Testis (tissue), 3 donors: ENCODE data around the gene KCNIP1. TPM values are rescaled to one million over a fixed set of nuclear protein-coding genes. Genes with fewer than 3 reads are reported as not detected.

Experiments used
- DNase-seq: peaks from one replicate; pipeline ENCODE4 v3.0.0-alpha.2; 2019
- H3K27ac ChIP-seq, 2 donors: fragments of 200-600 bp; sonication (generic); one replicate each; pipeline ENCODE4 v1.5.1; 2019
- H3K27me3 ChIP-seq: fragments of 200-600 bp; sonication (generic); one replicate; pipeline ENCODE4 v1.5.1; 2019
- H3K36me3 ChIP-seq: fragments of 200-600 bp; sonication (generic); one replicate; pipeline ENCODE4 v1.5.1; 2017; ENCODE audit warnings: low read depth; ENCODE audit errors: missing control alignments
- H3K4me1 ChIP-seq: fragments of 200-600 bp; sonication (generic); one replicate; pipeline ENCODE4 v1.5.1; 2019
- H3K4me3 ChIP-seq, 2 donors: fragments of 200-600 bp; sonication (generic); one replicate each; pipeline ENCODE4 v1.5.1; 2017 to 2019
- H3K9me3 ChIP-seq: fragments of 200-600 bp; sonication (generic); one replicate; pipeline ENCODE4 v1.5.1; 2017
- POLR2A ChIP-seq: fragments of 450-650 bp; IDR thresholded peaks from one replicate; pipeline ENCODE4 v1.6.1; 2017; ENCODE audit warnings: antibody characterized with exemption, mild to moderate bottlenecking, moderate library complexity
- WGBS, 2 donors: methylation state at CpG; one replicate each; pipeline ENCODE4 v1.1.5; 2018; 5-methylcytosine and 5-hydroxymethylcytosine counted together
- intact Hi-C: fragments of 100-400 bp; cut with DNase I; formaldehyde crosslinking; loops from one replicate; pipeline ENCODE4 v1.15.1; 2023; ENCODE audit warnings: low total_unique reads
- polyA plus RNA-seq: library from polyadenylated mRNA; stranded (reverse); fragments of 350-450 nt; fragmentation: Illumina TruSeq; extraction: RNeasy Lipid Tissue Mini Kit (QIAGEN cat#74804); gene quantifications from one replicate; pipeline ENCODE4 v1.2.3, GENCODE V29; 2014; ENCODE audit warnings: low read depth, low replicate concordance; ENCODE audit not compliant: insufficient read depth
- total RNA-seq, 2 donors: library from RNA; depleted of rRNA; stranded (reverse); fragments of >200 nt; gene quantifications; one replicate each; pipeline ENCODE4 v1.2.3, GENCODE V29; 2016
- TF ChIP-seq, protein P1 (sequence below), 3 experiments: fragments of 450-650 bp in 2 of 3; fragments of 200-600 bp in 1 of 3; sonication (generic) in 1 of 3; IDR thresholded peaks; one replicate each; pipeline ENCODE4 v1.5.1; 2016 to 2019; ENCODE audit warnings: antibody characterized with exemption in 3 of 3, mild to moderate bottlenecking in 2 of 3, moderate library complexity in 1 of 3

KCNIP1 gene
- total and polyA plus RNA-seq, 3 donors from 2014 or later, result 5.9 to 14.8 (median 13.4) TPM

DNA sequence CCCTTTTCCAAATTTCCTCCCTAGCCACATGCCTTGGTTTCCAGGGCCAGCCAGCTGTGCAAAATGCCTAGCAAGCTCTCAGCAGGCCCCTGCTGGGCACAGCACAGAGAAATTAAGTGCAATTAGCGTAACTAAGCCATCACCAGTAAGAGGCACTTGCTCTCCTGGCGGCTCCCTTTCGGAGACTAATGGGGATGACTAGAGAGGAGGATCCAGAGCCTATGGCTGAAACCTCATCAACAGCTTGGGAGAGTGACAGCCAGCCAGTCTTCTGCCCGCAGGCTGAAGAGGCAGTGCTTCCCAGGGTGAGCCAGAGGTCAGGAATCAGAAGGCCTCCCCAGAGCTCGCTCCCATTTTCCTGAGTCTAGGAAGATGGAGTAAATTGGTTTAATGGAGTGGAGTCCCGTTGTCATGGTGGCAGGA lies 108.4 kb downstream of the KCNIP1 start:
- no peak for TF ChIP-seq POLR2A
- TF ChIP-seq, protein P1, sequence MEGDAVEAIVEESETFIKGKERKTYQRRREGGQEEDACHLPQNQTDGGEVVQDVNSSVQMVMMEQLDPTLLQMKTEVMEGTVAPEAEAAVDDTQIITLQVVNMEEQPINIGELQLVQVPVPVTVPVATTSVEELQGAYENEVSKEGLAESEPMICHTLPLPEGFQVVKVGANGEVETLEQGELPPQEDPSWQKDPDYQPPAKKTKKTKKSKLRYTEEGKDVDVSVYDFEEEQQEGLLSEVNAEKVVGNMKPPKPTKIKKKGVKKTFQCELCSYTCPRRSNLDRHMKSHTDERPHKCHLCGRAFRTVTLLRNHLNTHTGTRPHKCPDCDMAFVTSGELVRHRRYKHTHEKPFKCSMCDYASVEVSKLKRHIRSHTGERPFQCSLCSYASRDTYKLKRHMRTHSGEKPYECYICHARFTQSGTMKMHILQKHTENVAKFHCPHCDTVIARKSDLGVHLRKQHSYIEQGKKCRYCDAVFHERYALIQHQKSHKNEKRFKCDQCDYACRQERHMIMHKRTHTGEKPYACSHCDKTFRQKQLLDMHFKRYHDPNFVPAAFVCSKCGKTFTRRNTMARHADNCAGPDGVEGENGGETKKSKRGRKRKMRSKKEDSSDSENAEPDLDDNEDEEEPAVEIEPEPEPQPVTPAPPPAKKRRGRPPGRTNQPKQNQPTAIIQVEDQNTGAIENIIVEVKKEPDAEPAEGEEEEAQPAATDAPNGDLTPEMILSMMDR (IDR thresholded peaks at IDR 0.05), result no peak
- WGBS, 2 donors, result 87 to 90% methylated on average over 3 to 6 of the region's 6 CpGs
- no peak for DNase-seq
- H3K36me3 ChIP-seq, result no peaks in the 10 kb centered on the region
- H3K27ac ChIP-seq, result no peak overlapping the region
- H3K9me3 ChIP-seq, result no peaks in the 10 kb centered on the region
- no peaks in the 10 kb centered on the region for H3K27me3 ChIP-seq
- intact Hi-C loops, result no loop called here
- no peak overlapping the region for H3K4me3 ChIP-seq
- H3K4me1 ChIP-seq, result no peaks in the 10 kb centered on the region

DNA sequence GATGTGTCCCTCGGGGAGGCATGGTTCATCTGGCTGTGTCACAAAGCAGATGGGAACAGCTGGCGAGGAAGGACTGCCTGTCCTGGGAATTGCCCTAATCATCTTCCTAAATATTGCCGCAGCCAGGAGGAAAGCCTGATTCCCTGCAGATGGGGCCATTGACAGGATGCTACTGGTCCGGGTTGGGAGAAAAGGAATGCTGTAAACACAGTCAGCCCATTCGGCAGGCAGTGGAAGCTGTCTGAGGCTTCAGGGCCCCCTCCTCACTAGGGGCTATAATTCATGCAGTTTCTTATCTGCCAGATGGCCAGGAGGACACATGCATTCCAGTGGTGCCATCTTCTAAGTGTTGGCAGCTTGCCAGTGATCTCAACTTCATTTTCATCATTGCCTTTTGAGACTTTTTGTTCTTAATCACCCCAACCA lies 110.3 kb downstream of the KCNIP1 start:
- Histone ChIP-seq H3K27me3 (no peaks in the 10 kb centered on the region), H3K27ac (no peak overlapping the region), H3K4me3 (no peak overlapping the region), H3K36me3 (no peaks in the 10 kb centered on the region), H3K9me3 (no peaks in the 10 kb centered on the region), H3K4me1 (no peaks in the 10 kb centered on the region)
- intact Hi-C loops, result no loop called here
- no peak for TF ChIP-seq POLR2A
- TF ChIP-seq, protein P1 (IDR thresholded peaks at IDR 0.05), result no peak
- DNase-seq, result no peak
- WGBS, 2 donors, result 44 to 46% methylated on average over 5 of the region's 5 CpGs

DNA sequence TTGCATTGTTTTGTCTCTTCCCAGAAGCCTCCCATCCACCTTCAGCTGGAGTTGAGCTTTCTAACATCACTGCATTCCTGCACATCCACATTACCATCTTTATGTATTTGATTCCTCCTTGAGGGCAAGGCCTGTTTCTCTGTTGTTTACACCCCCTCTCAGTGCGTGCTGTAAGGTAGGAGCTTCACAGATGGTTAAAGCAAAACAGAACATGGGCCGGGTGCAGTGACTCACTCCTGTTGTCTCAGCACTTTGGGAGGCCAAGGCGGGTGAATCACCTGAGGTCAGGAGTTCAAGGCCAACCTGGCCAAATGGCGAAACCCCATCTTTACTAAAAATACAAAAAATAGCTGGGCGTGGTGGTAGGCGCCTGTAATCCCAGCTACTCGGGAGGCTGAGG lies 110.9 kb downstream of the KCNIP1 start:
- no peaks in the 10 kb centered on the region for H3K4me1 ChIP-seq
- 68 to 83% methylated on average over 7 of the region's 7 CpGs for WGBS, 2 donors
- H3K9me3 ChIP-seq, result no peaks in the 10 kb centered on the region
- DNase-seq, result no peak
- no peaks in the 10 kb centered on the region for H3K27me3 ChIP-seq
- TF ChIP-seq, protein P1 (IDR thresholded peaks at IDR 0.05), result no peak
- no peak for TF ChIP-seq POLR2A
- no peak overlapping the region for H3K4me3 ChIP-seq
- intact Hi-C loops, result no loop called here
- H3K36me3 ChIP-seq, result no peaks in the 10 kb centered on the region
- no peak overlapping the region for H3K27ac ChIP-seq

DNA sequence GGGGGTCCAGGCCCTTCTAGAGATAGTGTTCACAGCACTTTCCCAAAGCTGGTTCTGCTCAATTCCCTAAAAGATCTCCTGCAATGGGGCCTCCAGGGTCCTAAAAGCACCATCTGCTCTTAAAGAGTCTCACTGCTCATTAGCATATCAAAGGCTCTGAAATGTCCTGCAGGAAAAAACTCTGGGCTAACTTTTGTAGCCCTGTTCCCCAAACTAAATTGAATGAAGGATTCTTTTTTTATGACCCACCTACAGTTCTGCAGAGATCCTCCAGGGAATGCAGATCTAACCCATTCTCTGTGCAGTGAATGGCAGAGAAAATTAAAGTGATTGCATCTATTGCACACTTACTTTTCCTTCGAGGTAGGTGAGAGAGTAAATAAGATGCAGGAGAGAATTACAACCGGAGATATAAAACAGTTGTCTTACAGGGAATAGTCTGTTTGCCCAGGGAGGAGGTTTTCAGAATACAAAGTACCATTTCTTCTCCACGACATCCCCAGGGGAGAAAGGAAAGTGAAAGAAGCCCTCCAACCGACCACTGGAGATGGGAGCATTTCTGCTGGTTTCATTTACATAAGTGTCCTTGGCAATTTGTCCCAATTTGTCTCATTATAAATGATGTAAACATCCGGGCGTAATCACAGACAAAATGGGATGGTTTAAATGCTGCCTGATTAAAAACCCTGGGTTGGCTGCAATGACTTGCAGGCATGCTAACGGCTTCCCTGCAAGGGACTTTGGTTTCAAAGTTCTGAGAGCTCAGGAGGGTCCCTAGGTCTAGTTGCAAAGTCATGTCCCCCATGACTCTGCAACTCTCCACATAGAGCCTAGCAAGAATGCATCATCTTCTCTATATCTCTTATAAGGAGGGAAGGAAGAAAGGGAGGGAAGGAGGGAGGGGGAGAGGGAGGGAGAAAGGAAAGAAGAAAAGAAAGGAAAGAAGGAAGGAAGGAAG lies 114.0 kb downstream of the KCNIP1 start:
- H3K9me3 ChIP-seq, result no peaks in the 10 kb centered on the region
- no peak overlapping the region for H3K4me3 ChIP-seq
- no peaks in the 10 kb centered on the region for H3K4me1 ChIP-seq
- intact Hi-C loops, result no loop called here
- H3K36me3 ChIP-seq, result no peaks in the 10 kb centered on the region
- H3K27me3 ChIP-seq, result no peaks in the 10 kb centered on the region
- no peak for DNase-seq
- H3K27ac ChIP-seq, result no peak overlapping the region
- WGBS, 2 donors, result 41 to 49% methylated on average over 7 of the region's 7 CpGs
- TF ChIP-seq, protein P1 (IDR thresholded peaks at IDR 0.05), result no peak
- TF ChIP-seq POLR2A, result no peak
